ENCODE data around the gene CTBP1. TPM values are rescaled to one million over a fixed set of nuclear protein-coding genes. Genes with fewer than 3 reads are reported as not detected.
"Not testable (repeated sequence)": the region's sequence is repeated elsewhere in the genome, so short reads cannot be mapped to it uniquely, and the experiment has no call there.

CTBP1 gene
- total and polyA plus RNA-seq, 9 of the 15 experiments (the other 6 are each of a cell fraction or from before 2014, with no cell fraction given): 14.5 to 162 (median 68.2) TPM

- POLR2A ChIA-PET: interaction anchor here (0.5 kb wide), 1 partner anchor 9 kb away, joined by 4 read pairs; no protein-coding TSS in a partner anchor
- H3K79me2 ChIP-seq (ENCODE audit: control insufficient read depth, insufficient read depth, low read length): peaks cover 27% of the 10 kb centered on the region
Observed at GRCh38 chr4:1237981-1238675, 10.8 kb downstream of the CTBP1 start.

GRCh38 chr4:1237261-1237660, 11.7 kb downstream of the CTBP1 start:
- BruUV-seq (replicated peaks); intact Hi-C loops (cut with micrococcal nuclease); H2AFZ ChIP-seq (ENCODE audit: low read depth, low read length); H3K27ac ChIP-seq (ENCODE audit: extremely low read depth, low read depth, low read length); POLR2A ChIA-PET; H3K4me3 ChIP-seq; in situ Hi-C loops (cut with MboI); H3K9me1 ChIP-seq (ENCODE audit: control insufficient read depth, insufficient read depth, low read length); H4K20me1 ChIP-seq (replicated peaks; ENCODE audit: control insufficient read depth, insufficient read depth, low read length); H3K9ac ChIP-seq (ENCODE audit: insufficient read depth in 1 of 2, low read depth in 2 of 2, low read length in 2 of 2); H3K9me3 ChIP-seq (replicated peaks; ENCODE audit: control insufficient read depth, insufficient read depth, low read depth, low read length); ATAC-seq; H3K4me2 ChIP-seq (ENCODE audit: insufficient read depth, low read length); CTCF ChIA-PET (ENCODE audit: low intra/inter-chr PET ratio); FAIRE-seq; H3K27me3 ChIP-seq (ENCODE audit: control insufficient read depth in 2 of 2, insufficient read depth in 2 of 2, low read length in 2 of 2); DNase-seq (ENCODE audit: extremely low read depth in 1 of 4, low spot score in 3 of 4): not testable (repeated sequence)
- H3K4me1 ChIP-seq (replicated peaks in 1 of 2; ENCODE audit: control insufficient read depth in 2 of 2, insufficient read depth in 2 of 2, low read length in 2 of 2): peaks cover 0 to 22% of the 10 kb centered on the region in 2 experiments; a peak in 1 of 5 replicates
- WGBS (ENCODE audit: insufficient coverage, low coverage, missing lambda C conversion rate): 97% methylated on average over 9 of the region's 9 CpGs
- H3K79me2 ChIP-seq (ENCODE audit: control insufficient read depth, insufficient read depth, low read length): peaks cover 18% of the 10 kb centered on the region
- peaks cover 87% of the 10 kb centered on the region for H3K36me3 ChIP-seq (ENCODE audit: control insufficient read depth, insufficient read depth, low read length)

More at GRCh38 chr4:1237981-1238675, 10.8 kb downstream of the CTBP1 start:
- Histone ChIP-seq H2AFZ (ENCODE audit: low read depth, low read length) (no peak overlapping the region), H3K9ac (ENCODE audit: insufficient read depth in 1 of 2, low read depth in 2 of 2, low read length in 2 of 2) (no peak overlapping the region; a peak in 1 of 4 replicates), H3K4me2 (ENCODE audit: insufficient read depth, low read length) (no peak overlapping the region), H3K9me1 (ENCODE audit: control insufficient read depth, insufficient read depth, low read length) (no peaks in the 10 kb centered on the region), H4K20me1 (replicated peaks; ENCODE audit: control insufficient read depth, insufficient read depth, low read length) (no peaks in the 10 kb centered on the region), H3K27ac (ENCODE audit: extremely low read depth, low read depth, low read length) (no peak overlapping the region), H3K4me3 (no peak overlapping the region), H3K36me3 (ENCODE audit: control insufficient read depth, insufficient read depth, low read length) (peaks cover 80% of the 10 kb centered on the region), H3K9me3 (replicated peaks; ENCODE audit: control insufficient read depth, insufficient read depth, low read depth, low read length) (no peaks in the 10 kb centered on the region), H3K4me1 (replicated peaks in 1 of 2; ENCODE audit: control insufficient read depth in 2 of 2, insufficient read depth in 2 of 2, low read length in 2 of 2) (peaks cover 0 to 27% of the 10 kb centered on the region in 2 experiments; a peak in 1 of 5 replicates), H3K27me3 (ENCODE audit: control insufficient read depth in 2 of 2, insufficient read depth in 2 of 2, low read length in 2 of 2) (no peaks in the 10 kb centered on the region)
- ATAC-seq (no peak), FAIRE-seq (no peak), DNase-seq (ENCODE audit: extremely low read depth in 1 of 4, low spot score in 3 of 4) (no peak)
- no TSS peak for BruUV-seq (replicated peaks)
- TF ChIP-seq POLR2G (IDR thresholded peaks at IDR 0.05; ENCODE audit: low read depth, low read length) (0 out of 2 replicates have a peak, but pooled peaks have one; percentile 44), RBFOX2 (IDR thresholded peaks at IDR 0.05; ENCODE audit: low read depth, low read length) (peak; percentile 19; the same call in 1 of the 2 replicates), RUNX1 (IDR thresholded peaks at IDR 0.05; ENCODE audit: low read depth) (no peak), RBBP5 (IDR thresholded peaks at IDR 0.05; ENCODE audit: borderline replicate concordance, insufficient read depth, low read length, poor library complexity, severe bottlenecking) (no peak), PPARD (CRISPR knock-in tag; IDR thresholded peaks at IDR 0.05) (no peak)
- 95% methylated on average over 32 of the region's 39 CpGs for WGBS (ENCODE audit: insufficient coverage, low coverage, missing lambda C conversion rate)
- in situ Hi-C loops (cut with MboI) (no loop called here), intact Hi-C loops (cut with micrococcal nuclease) (no loop called here)
- CTCF ChIA-PET (ENCODE audit: low intra/inter-chr PET ratio): no interaction called here

- DNase-seq (ENCODE audit: extremely low read depth in 1 of 4, low spot score in 3 of 4); H3K4me3 ChIP-seq; H3K9me3 ChIP-seq (replicated peaks; ENCODE audit: control insufficient read depth, insufficient read depth, low read depth, low read length); CTCF ChIA-PET (ENCODE audit: low intra/inter-chr PET ratio); H4K20me1 ChIP-seq (replicated peaks; ENCODE audit: control insufficient read depth, insufficient read depth, low read length); FAIRE-seq; H3K9me1 ChIP-seq (ENCODE audit: control insufficient read depth, insufficient read depth, low read length); POLR2A ChIA-PET; H3K27me3 ChIP-seq (ENCODE audit: control insufficient read depth in 2 of 2, insufficient read depth in 2 of 2, low read length in 2 of 2); intact Hi-C loops (cut with micrococcal nuclease); in situ Hi-C loops (cut with MboI); ATAC-seq; H3K4me2 ChIP-seq (ENCODE audit: insufficient read depth, low read length); H2AFZ ChIP-seq (ENCODE audit: low read depth, low read length); BruUV-seq (replicated peaks); H3K27ac ChIP-seq (ENCODE audit: extremely low read depth, low read depth, low read length); H3K9ac ChIP-seq (ENCODE audit: insufficient read depth in 1 of 2, low read depth in 2 of 2, low read length in 2 of 2): not testable (repeated sequence)
- peaks cover 14% of the 10 kb centered on the region for H3K79me2 ChIP-seq (ENCODE audit: control insufficient read depth, insufficient read depth, low read length)
- peaks cover 0 to 18% of the 10 kb centered on the region in 2 experiments; a peak in 1 of 5 replicates for H3K4me1 ChIP-seq (replicated peaks in 1 of 2; ENCODE audit: control insufficient read depth in 2 of 2, insufficient read depth in 2 of 2, low read length in 2 of 2)
- H3K36me3 ChIP-seq (ENCODE audit: control insufficient read depth, insufficient read depth, low read length): peaks cover 86% of the 10 kb centered on the region
- 98% methylated on average over 10 of the region's 13 CpGs for WGBS (ENCODE audit: insufficient coverage, low coverage, missing lambda C conversion rate)
Observed at GRCh38 chr4:1236836-1237235, 12.1 kb downstream of the CTBP1 start.

Data from K562 (cell line).